Activated naive CD8-positive, alpha-beta T cell treated with anti-CD3 and anti-CD28 coated beads for 36 hours (primary cell): ENCODE data around the gene TIGD7. TPM values are rescaled to one million over a fixed set of nuclear protein-coding genes. Genes with fewer than 3 reads are reported as not detected.

Source experiments
- DNase-seq: peaks from one replicate; pipeline ENCODE4 v3.0.0; 2021
- H3K27ac Mint-ChIP-seq: one replicate; pipeline ENCODE4 v1.8.0; 2022; ENCODE audit warnings: mild to moderate bottlenecking, moderate library complexity, mixed read lengths
- H3K27me3 Mint-ChIP-seq: one replicate; pipeline ENCODE4 v1.8.0; 2022; ENCODE audit warnings: mild to moderate bottlenecking, mixed read lengths
- H3K36me3 Mint-ChIP-seq: one replicate; pipeline ENCODE4 v1.8.0; 2021; ENCODE audit warnings: mild to moderate bottlenecking, mixed read lengths
- H3K4me1 Mint-ChIP-seq: one replicate; pipeline ENCODE4 v1.8.0; 2021; ENCODE audit warnings: mixed read lengths
- H3K4me3 Mint-ChIP-seq: one replicate; pipeline ENCODE4 v1.8.0; 2022; ENCODE audit warnings: mild to moderate bottlenecking, moderate library complexity, mixed read lengths
- H3K9me3 Mint-ChIP-seq: one replicate; pipeline ENCODE4 v1.8.0; 2022; ENCODE audit warnings: mixed read lengths
- total RNA-seq, 2 experiments: library from RNA; stranded (reverse); gene quantifications; one replicate each; pipeline ENCODE4 v1.2.3, GENCODE V29; 2021

TIGD7 gene
- total RNA-seq, 2 experiments from 2014 or later = 4.8 to 5.3 TPM

DNA sequence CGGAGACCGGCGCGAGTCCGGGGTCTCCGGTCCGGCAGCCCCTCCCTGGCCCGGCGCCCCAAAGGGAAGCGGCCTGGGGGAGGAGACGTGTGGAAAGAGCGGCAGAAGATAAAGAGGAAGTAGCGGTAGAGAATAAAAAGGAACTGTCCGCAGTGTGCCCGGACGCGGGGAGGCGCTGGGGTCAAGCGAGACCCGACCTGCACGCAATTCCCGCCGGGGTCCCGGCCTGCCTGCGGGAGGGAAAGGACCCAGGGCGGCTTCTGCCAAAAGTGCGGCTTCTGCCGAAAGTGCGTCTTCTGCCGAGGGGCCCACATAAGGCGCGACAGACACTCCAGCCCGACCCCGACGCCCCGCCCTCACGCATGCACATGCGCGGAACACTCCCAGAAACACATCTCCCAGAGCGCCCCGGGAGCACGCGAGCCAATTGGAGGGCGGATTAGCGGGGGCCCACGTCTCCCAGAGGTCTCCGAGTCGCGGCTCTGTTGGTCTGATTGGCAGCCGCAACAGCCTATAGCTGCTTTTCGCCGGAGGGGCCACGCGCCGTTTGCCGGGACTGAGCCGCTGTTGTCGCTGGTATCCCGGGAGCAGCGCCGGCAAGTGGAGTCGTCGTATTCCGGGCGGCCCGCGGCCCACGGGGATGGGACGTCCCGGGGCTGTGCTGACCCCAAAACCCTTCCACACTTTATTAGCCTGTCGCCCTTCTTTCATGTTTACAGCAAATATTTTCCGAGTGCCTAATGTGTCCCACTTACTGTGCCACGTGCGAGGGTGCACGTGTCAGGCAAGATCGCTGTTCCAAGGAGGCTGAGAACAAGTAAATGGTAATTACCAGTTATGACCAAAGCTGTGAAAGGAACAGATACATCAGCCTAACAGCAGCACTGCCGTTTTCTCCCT lies 40.8 kb downstream of the TIGD7 start:
- peak; percentile 100 for DNase-seq
- Mint-ChIP-seq H3K9me3 (peaks cover 7% of the 10 kb centered on the region), H3K4me3 (peak overlapping the region; percentile 90), H3K27me3 (no peaks in the 10 kb centered on the region), H3K36me3 (peaks cover 36% of the 10 kb centered on the region), H3K27ac (peak overlapping the region; percentile 97), H3K4me1 (peaks cover 30% of the 10 kb centered on the region)

DNA sequence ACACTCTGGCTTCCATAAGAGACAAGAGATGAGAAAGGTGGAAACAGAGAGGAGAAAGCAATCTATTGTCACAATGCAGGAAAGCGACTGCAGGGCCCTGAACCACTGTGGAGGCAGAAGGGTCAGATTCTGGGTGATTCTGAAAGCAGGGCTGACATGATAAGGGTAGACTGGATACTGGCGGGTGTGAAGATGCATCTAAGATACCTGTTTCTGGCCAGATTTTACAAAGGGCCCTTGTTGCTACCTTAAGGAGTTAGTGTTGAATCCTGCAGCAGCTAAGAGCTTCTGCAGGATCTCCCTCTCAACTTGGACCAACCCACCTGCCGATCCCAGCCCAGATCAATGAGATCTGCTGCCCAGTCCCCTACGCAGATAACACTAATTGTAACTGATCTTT lies 42.7 kb downstream of the TIGD7 start:
- Mint-ChIP-seq H3K4me3 (peak overlapping the region; percentile 90), H3K27me3 (no peaks in the 10 kb centered on the region), H3K9me3 (peaks cover 7% of the 10 kb centered on the region), H3K4me1 (peaks cover 30% of the 10 kb centered on the region), H3K27ac (peak overlapping the region; percentile 97), H3K36me3 (peaks cover 23% of the 10 kb centered on the region)
- no peak for DNase-seq

DNA sequence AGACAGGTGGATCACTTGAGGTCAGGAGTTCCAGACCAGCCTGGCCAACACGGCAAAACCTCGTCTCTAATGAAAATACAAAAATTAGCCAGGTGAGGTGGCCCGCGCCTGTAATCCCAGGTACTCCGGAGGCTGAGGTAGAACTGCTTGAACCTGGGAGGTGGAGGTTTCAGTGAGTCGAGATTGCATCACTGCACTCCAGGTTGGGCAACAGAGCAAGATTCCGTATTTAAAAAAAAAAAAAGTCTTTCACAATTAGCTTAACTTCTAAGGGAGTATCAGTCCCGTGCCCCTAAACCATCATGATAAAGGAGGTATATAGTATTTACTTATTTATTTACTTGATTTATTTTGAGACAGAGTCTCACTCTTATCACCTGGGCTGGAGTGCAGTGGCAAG lies 45.4 kb downstream of the TIGD7 start:
- H3K27ac Mint-ChIP-seq = no peak overlapping the region
- H3K4me1 Mint-ChIP-seq = peaks cover 12% of the 10 kb centered on the region
- no peak overlapping the region for H3K4me3 Mint-ChIP-seq
- no peak for DNase-seq
- peaks cover 2% of the 10 kb centered on the region for H3K9me3 Mint-ChIP-seq
- H3K36me3 Mint-ChIP-seq = peaks cover 4% of the 10 kb centered on the region
- H3K27me3 Mint-ChIP-seq = peaks cover 3% of the 10 kb centered on the region

DNA sequence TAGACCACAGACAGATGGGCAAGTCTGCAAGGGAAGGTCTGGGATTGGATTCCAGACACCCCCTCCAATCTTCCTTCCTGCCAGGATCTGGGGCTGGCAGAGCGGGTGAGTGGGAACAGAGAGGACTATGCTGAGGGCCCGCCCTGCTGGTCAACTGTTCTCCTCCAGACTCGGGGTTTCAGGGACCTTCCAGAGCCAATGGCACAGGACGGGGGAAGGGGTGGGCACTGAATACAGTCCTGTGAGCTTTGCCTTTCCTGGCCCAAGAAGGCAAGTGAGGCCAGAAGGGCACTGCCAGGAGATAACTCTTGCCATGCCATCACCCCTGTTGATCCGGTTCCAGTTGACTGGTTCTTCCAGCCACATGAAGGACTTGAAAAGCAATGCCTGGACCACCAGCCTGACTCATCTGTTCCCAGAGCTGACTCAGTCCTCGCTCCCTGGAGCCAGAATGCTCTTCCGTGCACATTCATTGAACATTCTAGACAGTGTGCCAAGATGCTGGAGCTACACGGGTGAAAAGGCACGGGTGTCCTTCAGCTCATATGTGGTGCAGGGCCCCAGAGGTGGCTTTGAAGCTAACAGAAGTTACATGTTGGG lies 48.3 kb downstream of the TIGD7 start:
- DNase-seq = no peak
- H3K4me3 Mint-ChIP-seq = no peak overlapping the region
- no peaks in the 10 kb centered on the region for H3K36me3 Mint-ChIP-seq
- no peaks in the 10 kb centered on the region for H3K4me1 Mint-ChIP-seq
- H3K9me3 Mint-ChIP-seq = no peaks in the 10 kb centered on the region
- peaks cover 6% of the 10 kb centered on the region for H3K27me3 Mint-ChIP-seq
- no peak overlapping the region for H3K27ac Mint-ChIP-seq

DNA sequence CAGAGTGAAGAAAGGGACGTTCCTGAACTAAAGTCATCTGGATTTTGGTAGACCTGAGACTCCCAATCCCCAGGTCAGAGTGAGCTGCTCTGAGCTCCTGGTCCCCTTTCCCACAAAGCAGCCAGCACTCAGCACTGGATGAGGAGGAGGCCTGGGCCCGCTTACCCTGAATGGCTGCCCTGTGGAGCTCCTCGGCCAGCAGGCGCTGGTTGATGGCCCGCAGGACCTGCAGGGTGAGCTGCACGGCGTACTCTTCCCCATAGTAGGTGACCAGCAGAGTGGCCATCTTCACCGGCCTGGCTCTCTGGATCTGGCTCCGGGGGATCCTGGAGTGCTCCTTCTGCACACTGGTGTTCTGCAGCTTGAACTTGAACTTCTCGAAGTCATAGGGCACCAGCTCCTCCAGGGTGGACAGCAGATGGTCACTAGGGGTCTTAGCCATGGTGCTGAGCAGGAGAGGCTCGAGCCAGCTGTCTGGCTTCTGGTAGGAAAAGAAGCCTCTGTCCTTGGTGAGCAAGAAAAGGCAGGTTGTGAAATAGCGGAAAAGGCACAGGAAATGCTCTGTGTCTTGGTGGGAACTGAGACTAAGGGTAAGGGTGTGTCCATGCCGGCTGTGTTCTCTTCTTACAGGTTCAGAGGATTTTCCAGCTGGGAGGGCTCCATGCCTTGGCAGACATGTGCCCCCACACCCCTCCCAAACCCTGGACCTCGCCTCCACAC lies 48.9 kb downstream of the TIGD7 start, which contains the start of gene MEFV:
TSS of gene MEFV (minus strand) at position 488 of the 720 bp plus-strand sequence. CDS start at position 442, 46 bp downstream.
- no peak for DNase-seq
- Mint-ChIP-seq H3K36me3 (no peaks in the 10 kb centered on the region), H3K4me1 (no peaks in the 10 kb centered on the region), H3K27ac (no peak within 1 kb of the TSS), H3K9me3 (no peaks in the 10 kb centered on the region), H3K4me3 (no peak within 1 kb of the TSS), H3K27me3 (peaks cover 6% of the 10 kb centered on the region)

DNA sequence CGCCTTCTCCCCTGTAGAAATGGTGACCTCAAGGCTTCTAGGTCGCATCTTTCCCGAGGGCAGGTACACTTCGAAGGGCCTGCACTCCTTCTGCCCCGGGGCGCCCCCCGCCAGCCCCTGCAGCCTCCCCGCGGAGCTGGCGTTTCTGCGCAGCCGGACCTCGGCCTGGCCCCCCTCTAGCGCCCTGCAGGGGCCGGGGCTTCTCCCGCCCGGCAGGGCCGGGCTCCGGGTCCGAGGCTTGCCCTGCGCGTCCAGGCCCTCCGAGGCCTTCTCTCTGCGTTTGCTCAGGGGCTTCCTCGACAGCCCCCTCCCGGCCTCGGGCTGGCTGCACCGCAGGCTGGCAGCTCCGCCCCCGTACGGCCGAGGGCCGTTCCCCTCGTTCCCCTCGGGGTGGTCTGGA lies 50.9 kb downstream of the TIGD7 start:
- H3K36me3 Mint-ChIP-seq = no peaks in the 10 kb centered on the region
- H3K9me3 Mint-ChIP-seq = no peaks in the 10 kb centered on the region
- H3K4me3 Mint-ChIP-seq = no peak overlapping the region
- DNase-seq = no peak
- H3K27me3 Mint-ChIP-seq = peaks cover 6% of the 10 kb centered on the region
- no peak overlapping the region for H3K27ac Mint-ChIP-seq
- no peaks in the 10 kb centered on the region for H3K4me1 Mint-ChIP-seq

DNA sequence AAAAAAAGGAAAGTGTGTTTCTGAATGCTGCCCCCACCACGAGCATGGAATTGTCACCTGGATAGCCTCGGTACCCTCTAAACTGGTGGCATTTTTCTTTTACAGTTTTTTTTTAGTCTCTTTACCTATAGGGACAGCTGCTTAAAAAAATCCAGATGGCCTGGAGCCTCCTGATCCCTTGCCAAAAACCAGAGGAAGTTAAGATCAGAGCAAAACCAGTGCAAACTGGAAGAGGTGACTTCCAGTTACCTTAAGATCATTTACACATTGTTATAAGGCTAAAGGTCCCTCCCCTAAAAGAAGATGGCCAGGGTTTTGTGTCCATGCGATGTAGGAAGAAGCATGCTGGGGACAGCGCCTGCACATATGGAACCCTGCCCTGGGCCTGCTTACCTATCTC lies 52.3 kb downstream of the TIGD7 start:
- no peak for DNase-seq
- H3K27ac Mint-ChIP-seq = no peak overlapping the region
- no peaks in the 10 kb centered on the region for H3K36me3 Mint-ChIP-seq
- peaks cover 6% of the 10 kb centered on the region for H3K27me3 Mint-ChIP-seq
- H3K4me1 Mint-ChIP-seq = no peaks in the 10 kb centered on the region
- H3K9me3 Mint-ChIP-seq = no peaks in the 10 kb centered on the region
- H3K4me3 Mint-ChIP-seq = no peak overlapping the region

DNA sequence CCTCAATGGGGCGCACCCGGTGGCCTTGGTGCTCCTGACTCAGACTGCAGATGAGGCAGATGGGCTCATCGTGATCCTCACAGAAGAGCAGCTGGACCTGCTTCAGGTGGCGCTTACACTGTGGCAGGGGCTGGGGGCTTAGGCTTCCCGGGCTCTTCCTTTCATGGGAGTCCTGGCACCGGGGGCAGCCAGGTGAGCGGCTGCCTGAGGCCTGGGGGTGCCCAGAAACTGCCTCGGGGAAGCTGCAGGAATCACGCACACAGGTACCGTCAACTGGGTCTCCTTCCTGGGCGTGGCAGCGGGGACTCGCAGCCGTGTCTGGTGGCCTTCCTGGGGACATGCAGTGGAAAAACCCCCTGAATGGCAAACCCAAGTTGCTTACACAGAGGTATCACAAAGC lies 55.8 kb downstream of the TIGD7 start:
- H3K4me1 Mint-ChIP-seq = no peaks in the 10 kb centered on the region
- no peaks in the 10 kb centered on the region for H3K9me3 Mint-ChIP-seq
- H3K27ac Mint-ChIP-seq = no peak overlapping the region
- H3K36me3 Mint-ChIP-seq = no peaks in the 10 kb centered on the region
- H3K27me3 Mint-ChIP-seq = no peaks in the 10 kb centered on the region
- H3K4me3 Mint-ChIP-seq = no peak overlapping the region
- DNase-seq = no peak

DNA sequence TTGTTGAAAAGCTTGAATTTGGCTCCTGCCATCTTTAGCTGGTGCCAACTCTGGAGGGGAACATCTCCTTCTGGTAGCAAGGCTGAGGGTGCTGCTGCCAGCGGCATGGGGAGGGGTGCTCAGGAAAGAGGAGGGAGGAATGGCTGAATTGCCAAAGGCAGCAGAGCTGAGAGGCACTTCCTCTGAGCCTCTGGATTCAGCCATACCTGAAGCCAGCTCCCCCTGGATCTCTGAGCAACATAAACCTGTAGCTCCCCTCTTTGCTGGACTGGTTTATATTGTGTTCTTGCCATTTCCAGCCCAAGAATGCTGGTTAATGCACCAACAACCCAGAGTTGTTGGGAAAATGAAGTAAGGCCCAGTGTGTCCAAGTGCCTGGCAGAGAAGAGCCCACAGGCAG lies 56.2 kb downstream of the TIGD7 start:
- Mint-ChIP-seq H3K9me3 (no peaks in the 10 kb centered on the region), H3K27ac (no peak overlapping the region), H3K27me3 (no peaks in the 10 kb centered on the region), H3K36me3 (no peaks in the 10 kb centered on the region), H3K4me3 (no peak overlapping the region), H3K4me1 (no peaks in the 10 kb centered on the region)
- no peak for DNase-seq

Other genes starting within 250 kb of the TIGD7 start
- gene IL32, start 239.8 kb downstream of the TIGD7 start, total RNA-seq = 1,000 to 10,000 TPM; 1,056 to 1,060 TPM
- gene ZSCAN10, start 206.1 kb downstream of the TIGD7 start, total RNA-seq = not detected
- under 1 TPM; 0.35 to 0.36 TPM for gene ZNF205, start 192.8 kb downstream of the TIGD7 start, total RNA-seq
- 1 to 10 TPM; 7.6 to 9.1 TPM for gene ZNF213, start 170.4 kb downstream of the TIGD7 start, total RNA-seq
- gene OR1F1, start 117.2 kb downstream of the TIGD7 start, total RNA-seq = not detected
- 10 to 100 TPM; 12.2 to 12.8 TPM for gene ZNF200, start 70.3 kb downstream of the TIGD7 start, total RNA-seq
- gene MEFV, start 48.8 kb downstream of the TIGD7 start, total RNA-seq = under 1 TPM; 0.08 to 0.12 TPM
- gene ZNF263, start 21.9 kb downstream of the TIGD7 start, total RNA-seq = 10 to 100 TPM; 29.7 to 30.5 TPM
- 10 to 100 TPM; 34.2 to 35.5 TPM for gene ZNF75A, start 67 bp upstream of the TIGD7 start, total RNA-seq
- not detected for gene OR2C1, start 50.5 kb upstream of the TIGD7 start, total RNA-seq
- gene ZSCAN32, start 95.6 kb upstream of the TIGD7 start, total RNA-seq = 10 to 100 TPM; 14.0 to 16.7 TPM
- 10 to 100 TPM in 1 of 2 experiments, 1 to 10 TPM in 1; 9.8 to 10.5 TPM for gene ZNF174, start 95.8 kb upstream of the TIGD7 start, total RNA-seq
- gene ZNF597, start 138.1 kb upstream of the TIGD7 start, total RNA-seq = 1 to 10 TPM; 2.7 TPM
- 10 to 100 TPM; 37.5 to 38.2 TPM for gene NAA60, start 138.2 kb upstream of the TIGD7 start, total RNA-seq
- gene C16orf90, start 190.1 kb upstream of the TIGD7 start, total RNA-seq = not detected
- gene CLUAP1, start 195.6 kb upstream of the TIGD7 start, total RNA-seq = 10 to 100 TPM in 1 of 2 experiments, 1 to 10 TPM in 1; 8.8 to 10.1 TPM